Suprapubic skin (tissue), 4 donors: ENCODE data around the gene KCTD10. TPM values are rescaled to one million over a fixed set of nuclear protein-coding genes. Genes with fewer than 3 reads are reported as not detected.

ENCODE experiments used
- DNase-seq, 2 donors: peaks; one replicate each; pipeline ENCODE4 v3.0.0-alpha.2; 2019; ENCODE audit warnings: low spot score in 2 of 2
- H3K27ac ChIP-seq: fragments of 200-600 bp; sonication (generic); one replicate; pipeline ENCODE4 v1.5.1; 2019
- H3K27me3 ChIP-seq: fragments of 200-600 bp; sonication (generic); one replicate; pipeline ENCODE4 v1.5.1; 2019
- H3K36me3 ChIP-seq: fragments of 200-600 bp; sonication (generic); one replicate; pipeline ENCODE4 v1.5.1; 2019
- H3K4me1 ChIP-seq: fragments of 200-600 bp; sonication (generic); one replicate; pipeline ENCODE4 v1.5.1; 2019
- H3K4me3 ChIP-seq: fragments of 200-600 bp; sonication (generic); one replicate; pipeline ENCODE4 v1.5.1; 2019; ENCODE audit warnings: mild to moderate bottlenecking
- H3K9me3 ChIP-seq: fragments of 200-600 bp; sonication (generic); one replicate; pipeline ENCODE4 v1.5.1; 2019
- EP300 ChIP-seq: sonication (generic); formaldehyde crosslinking; IDR thresholded peaks from one replicate; pipeline ENCODE4 v1.6.1; 2017; ENCODE audit warnings: antibody characterized with exemption
- POLR2A ChIP-seq, 2 donors: fragments of 450-650 bp; IDR thresholded peaks; one replicate each; pipeline ENCODE4 v1.6.1; 2017; ENCODE audit warnings: antibody characterized with exemption in 2 of 2, mild to moderate bottlenecking in 2 of 2, moderate library complexity in 2 of 2
- POLR2AphosphoS5 ChIP-seq, 3 donors: sonication (generic); formaldehyde crosslinking; IDR thresholded peaks; one replicate each; pipeline ENCODE4 v1.6.1; 2017; ENCODE audit warnings: antibody characterized with exemption in 3 of 3
- WGBS: methylation state at CpG from one replicate; pipeline ENCODE4 v1.1.5; 2018; 5-methylcytosine and 5-hydroxymethylcytosine counted together
- total RNA-seq, 4 donors: library from RNA; depleted of rRNA; stranded (reverse); fragments of >200 nt; gene quantifications; one replicate each; pipeline ENCODE4 v1.1.0, GENCODE V29; 2016
- TF ChIP-seq, protein P1 (sequence below), 2 donors: fragments of 200-600 bp in 1 of 2; fragments of 450-650 bp in 1 of 2; sonication (generic) in 1 of 2; IDR thresholded peaks; one replicate each; pipeline ENCODE4 v1.5.1; 2016 to 2019; ENCODE audit warnings: antibody characterized with exemption in 2 of 2, mild to moderate bottlenecking in 1 of 2, moderate library complexity in 1 of 2

KCTD10 gene
- total RNA-seq, 4 donors from 2014 or later = 34.7 to 56.3 (median 41.7) TPM

DNA sequence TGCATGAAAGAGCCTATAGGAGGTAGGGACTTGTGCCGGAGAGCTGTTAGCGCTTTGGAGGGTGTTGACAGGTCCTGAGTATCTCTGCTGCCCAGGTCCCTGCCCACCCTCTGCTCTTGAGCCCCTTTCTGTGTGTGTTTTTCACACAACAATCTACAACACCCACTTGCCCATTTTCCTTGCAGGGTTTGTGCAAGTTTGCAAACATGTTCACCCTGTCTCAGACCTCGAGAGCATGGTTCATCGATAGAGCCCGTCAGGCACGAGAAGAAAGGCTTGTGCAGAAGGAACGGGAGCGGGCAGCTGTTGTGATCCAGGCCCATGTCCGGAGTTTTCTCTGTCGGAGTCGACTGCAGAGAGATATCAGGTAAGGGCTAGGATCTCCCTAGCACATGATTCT, 6.2 kb upstream of the KCTD10 start:
- Histone ChIP-seq H3K27ac (no peak overlapping the region), H3K27me3 (no peaks in the 10 kb centered on the region), H3K4me1 (peaks cover 15% of the 10 kb centered on the region), H3K9me3 (no peaks in the 10 kb centered on the region), H3K4me3 (no peak overlapping the region), H3K36me3 (peaks cover 53% of the 10 kb centered on the region)
- TF ChIP-seq, protein P1, sequence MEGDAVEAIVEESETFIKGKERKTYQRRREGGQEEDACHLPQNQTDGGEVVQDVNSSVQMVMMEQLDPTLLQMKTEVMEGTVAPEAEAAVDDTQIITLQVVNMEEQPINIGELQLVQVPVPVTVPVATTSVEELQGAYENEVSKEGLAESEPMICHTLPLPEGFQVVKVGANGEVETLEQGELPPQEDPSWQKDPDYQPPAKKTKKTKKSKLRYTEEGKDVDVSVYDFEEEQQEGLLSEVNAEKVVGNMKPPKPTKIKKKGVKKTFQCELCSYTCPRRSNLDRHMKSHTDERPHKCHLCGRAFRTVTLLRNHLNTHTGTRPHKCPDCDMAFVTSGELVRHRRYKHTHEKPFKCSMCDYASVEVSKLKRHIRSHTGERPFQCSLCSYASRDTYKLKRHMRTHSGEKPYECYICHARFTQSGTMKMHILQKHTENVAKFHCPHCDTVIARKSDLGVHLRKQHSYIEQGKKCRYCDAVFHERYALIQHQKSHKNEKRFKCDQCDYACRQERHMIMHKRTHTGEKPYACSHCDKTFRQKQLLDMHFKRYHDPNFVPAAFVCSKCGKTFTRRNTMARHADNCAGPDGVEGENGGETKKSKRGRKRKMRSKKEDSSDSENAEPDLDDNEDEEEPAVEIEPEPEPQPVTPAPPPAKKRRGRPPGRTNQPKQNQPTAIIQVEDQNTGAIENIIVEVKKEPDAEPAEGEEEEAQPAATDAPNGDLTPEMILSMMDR (IDR thresholded peaks at IDR 0.05) = no peak
- TF ChIP-seq EP300 = no peak
- no peak for TF ChIP-seq POLR2AphosphoS5 (IDR thresholded peaks at IDR 0.05)
- no peak for TF ChIP-seq POLR2A (IDR thresholded peaks at IDR 0.05)
- DNase-seq = no peak
- WGBS = 96% methylated on average over 11 of the region's 11 CpGs

DNA sequence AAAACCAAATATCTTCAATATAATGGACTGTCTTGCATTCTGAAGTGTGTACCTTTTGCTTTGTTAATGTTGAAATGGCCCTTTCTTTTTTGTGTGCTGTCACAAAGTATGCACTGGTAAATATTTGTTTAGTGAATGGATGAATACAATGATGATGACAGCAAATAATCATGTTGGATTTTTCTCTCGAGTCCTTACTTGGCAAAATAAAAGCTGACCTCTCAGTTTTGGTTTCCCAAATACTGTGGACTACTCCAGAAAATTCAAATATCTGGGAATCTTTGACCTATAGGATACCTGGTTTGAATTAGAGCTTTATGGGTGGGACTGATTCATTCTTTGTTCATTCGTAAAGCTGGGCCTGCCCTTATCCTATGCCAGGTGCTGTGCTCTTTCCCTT, 5.8 kb upstream of the KCTD10 start:
- Histone ChIP-seq H3K9me3 (no peaks in the 10 kb centered on the region), H3K4me3 (no peak overlapping the region), H3K27ac (no peak overlapping the region), H3K27me3 (no peaks in the 10 kb centered on the region), H3K4me1 (peaks cover 20% of the 10 kb centered on the region), H3K36me3 (peaks cover 48% of the 10 kb centered on the region)
- no peak for DNase-seq
- WGBS = 73% methylated on average over 2 of the region's 2 CpGs
- TF ChIP-seq EP300 (no peak), POLR2A (IDR thresholded peaks at IDR 0.05) (no peak), POLR2AphosphoS5 (IDR thresholded peaks at IDR 0.05) (no peak)
- TF ChIP-seq, protein P1 (IDR thresholded peaks at IDR 0.05) = no peak

GRCh38 chr12:109482491-109482890, 5.4 kb upstream of the KCTD10 start:
- Histone ChIP-seq H3K4me1 (peaks cover 21% of the 10 kb centered on the region), H3K27ac (no peak overlapping the region), H3K9me3 (no peaks in the 10 kb centered on the region), H3K36me3 (peaks cover 44% of the 10 kb centered on the region), H3K27me3 (no peaks in the 10 kb centered on the region), H3K4me3 (no peak overlapping the region)
- WGBS = 85% methylated on average over 2 of the region's 2 CpGs
- no peak for DNase-seq
- TF ChIP-seq, protein P1 (IDR thresholded peaks at IDR 0.05) = no peak
- TF ChIP-seq POLR2AphosphoS5 (IDR thresholded peaks at IDR 0.05) = no peak
- TF ChIP-seq EP300 = no peak
- TF ChIP-seq POLR2A (IDR thresholded peaks at IDR 0.05) = no peak

DNA sequence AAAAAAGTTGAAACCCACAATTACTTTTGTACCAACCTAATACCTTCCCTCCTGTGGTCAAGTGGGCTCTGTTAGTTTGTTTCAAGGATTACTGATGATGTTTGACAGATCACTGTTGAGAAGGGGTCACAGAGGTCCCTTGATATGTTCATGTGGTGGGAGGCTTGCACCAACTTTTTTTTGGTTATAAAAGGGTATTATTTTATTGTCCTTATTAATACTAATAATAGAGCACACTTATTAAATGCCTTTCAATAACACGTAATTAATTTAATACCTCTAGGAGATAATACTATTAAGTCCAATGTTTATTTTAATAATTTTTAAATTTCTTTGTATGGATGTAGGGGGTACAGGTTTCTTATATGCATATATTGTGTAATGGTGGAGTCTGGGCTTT, 4.8 kb upstream of the KCTD10 start:
- Histone ChIP-seq H3K9me3 (no peaks in the 10 kb centered on the region), H3K36me3 (peaks cover 38% of the 10 kb centered on the region), H3K4me1 (peaks cover 21% of the 10 kb centered on the region), H3K4me3 (no peak overlapping the region), H3K27me3 (no peaks in the 10 kb centered on the region), H3K27ac (no peak overlapping the region)
- TF ChIP-seq, protein P1 (IDR thresholded peaks at IDR 0.05) = no peak
- TF ChIP-seq POLR2A (IDR thresholded peaks at IDR 0.05) (no peak), EP300 (no peak), POLR2AphosphoS5 (IDR thresholded peaks at IDR 0.05) (no peak)
- 88% methylated on average over 1 of the region's 1 CpG for WGBS
- DNase-seq = no peak

- Histone ChIP-seq H3K4me3 (no peak overlapping the region), H3K27me3 (no peaks in the 10 kb centered on the region), H3K4me1 (peaks cover 34% of the 10 kb centered on the region), H3K27ac (no peak overlapping the region), H3K9me3 (no peaks in the 10 kb centered on the region), H3K36me3 (peaks cover 23% of the 10 kb centered on the region)
- no peak for TF ChIP-seq POLR2A (IDR thresholded peaks at IDR 0.05)
- WGBS = 89% methylated on average over 4 of the region's 4 CpGs
- DNase-seq = no peak
These were observed 3.3 kb upstream of the KCTD10 start for GRCh38 chr12:109480356-109480755.

DNA sequence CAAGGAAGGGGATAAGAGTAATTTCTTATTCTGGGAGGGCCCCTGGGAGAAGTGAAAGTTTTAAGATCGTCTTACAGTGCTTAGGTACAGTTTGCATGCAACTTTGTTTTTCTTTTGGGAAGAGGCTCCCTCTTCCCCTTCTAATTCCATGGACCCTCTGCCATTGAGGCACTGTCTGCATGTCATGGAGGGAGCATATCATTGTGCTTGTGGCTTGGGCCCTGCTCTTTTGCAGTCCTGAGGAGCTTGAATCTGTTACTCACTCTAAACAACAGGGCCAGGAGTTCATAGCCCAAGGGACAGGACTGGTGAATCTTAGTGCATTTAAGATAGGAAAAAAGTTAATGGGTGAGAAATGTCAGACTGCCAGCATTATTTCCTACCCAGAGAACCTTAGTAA, 2.7 kb upstream of the KCTD10 start:
- H3K4me1 ChIP-seq = peaks cover 40% of the 10 kb centered on the region
- H3K9me3 ChIP-seq = no peaks in the 10 kb centered on the region
- no peaks in the 10 kb centered on the region for H3K27me3 ChIP-seq
- H3K36me3 ChIP-seq = peaks cover 17% of the 10 kb centered on the region
- H3K4me3 ChIP-seq = no peak overlapping the region
- no peak overlapping the region for H3K27ac ChIP-seq
- TF ChIP-seq POLR2A (IDR thresholded peaks at IDR 0.05) = no peak
- TF ChIP-seq, protein P1 (IDR thresholded peaks at IDR 0.05) = no peak
- no peak for TF ChIP-seq POLR2AphosphoS5 (IDR thresholded peaks at IDR 0.05)
- no peak for TF ChIP-seq EP300
- WGBS = 81% methylated on average over 1 of the region's 1 CpG
- DNase-seq = no peak
